Hypothalamus (tissue), 51 donors: ENCODE data around the gene GLIS2.
A peak's percentile ranks its signal among the peaks of the same experiment; 100 is the strongest.

Experiments used
- DNase-seq, 51 donors: peaks; one replicate each; lab custom pipeline; 2025; lab: John Stamatoyannopoulos, UW

The GLIS2 gene

GRCh38 chr16:4365014-4365406 is 49.1 kb downstream of the GLIS2 start:
- DNase-seq = no peak

- no peak for DNase-seq
Observed at GRCh38 chr16:4365615-4366014, 49.7 kb downstream of the GLIS2 start.

- DNase-seq = no peak
Observed at GRCh38 chr16:4366016-4366415, 50.1 kb downstream of the GLIS2 start.

GRCh38 chr16:4367393-4367856 is 51.6 kb downstream of the GLIS2 start:
- no peak for DNase-seq

GRCh38 chr16:4369007-4369733 is 53.3 kb downstream of the GLIS2 start:
- no peak for DNase-seq

DNA sequence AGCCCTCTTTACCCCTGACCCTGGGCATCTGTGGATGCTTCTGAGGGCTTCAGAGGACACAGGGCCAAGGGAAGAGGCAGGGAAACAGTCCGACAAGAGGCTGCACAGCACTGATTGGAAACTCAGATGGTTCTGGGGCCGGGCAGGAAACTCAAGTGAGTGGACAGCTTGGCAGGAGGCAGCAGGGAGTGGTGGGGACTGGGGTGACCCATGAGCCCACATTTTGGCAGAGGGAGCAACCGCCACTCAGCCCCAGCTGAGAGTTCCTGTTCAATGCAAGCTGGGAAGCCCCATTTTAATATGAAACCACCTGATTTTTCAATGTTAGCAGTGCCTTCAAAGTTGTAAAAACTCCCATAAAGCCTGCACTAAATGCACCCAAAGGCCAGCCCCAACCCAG is 54.3 kb downstream of the GLIS2 start:
- no peak for DNase-seq

DNA sequence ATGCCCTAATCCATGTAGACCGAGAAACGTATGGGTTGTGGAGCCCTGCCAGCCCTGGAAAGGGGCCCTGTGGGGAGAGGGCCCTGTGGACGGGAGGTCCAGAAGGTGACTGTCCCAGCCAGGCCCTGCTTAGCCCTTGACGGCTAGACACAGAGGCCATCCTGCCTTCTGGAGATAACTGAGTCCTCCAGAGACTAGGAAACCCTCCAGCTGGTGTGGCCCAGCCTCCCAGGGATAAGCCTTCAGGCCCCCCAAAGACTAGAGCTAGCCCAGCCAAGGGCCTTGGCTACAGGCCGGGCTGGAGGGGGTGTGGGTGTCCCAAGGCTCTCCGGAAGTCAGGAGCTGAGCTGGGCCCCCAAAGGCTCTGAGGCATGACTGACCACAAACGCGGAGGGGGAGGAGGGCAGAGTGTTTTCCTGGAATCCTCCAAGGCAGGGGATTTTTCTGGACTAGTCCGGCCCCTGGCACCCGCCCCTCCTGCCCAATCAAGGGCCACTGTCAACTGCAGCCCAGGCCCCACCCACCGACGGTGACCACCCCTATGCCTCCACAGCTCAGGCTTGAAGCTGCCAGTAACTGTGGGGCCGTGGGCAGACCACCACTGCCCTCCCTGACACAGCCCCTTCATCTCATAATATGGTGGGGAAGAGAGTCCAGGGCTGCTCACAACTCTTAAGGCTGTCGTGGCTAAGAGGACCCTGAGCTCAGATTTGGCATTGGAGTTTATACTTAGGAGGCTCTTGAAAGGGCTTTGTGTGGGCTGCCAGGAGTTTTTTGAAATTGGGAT is 54.9 kb downstream of the GLIS2 start:
- peak in 32 of 51 donors; percentile 6 to 74 (median 28) for DNase-seq

DNA sequence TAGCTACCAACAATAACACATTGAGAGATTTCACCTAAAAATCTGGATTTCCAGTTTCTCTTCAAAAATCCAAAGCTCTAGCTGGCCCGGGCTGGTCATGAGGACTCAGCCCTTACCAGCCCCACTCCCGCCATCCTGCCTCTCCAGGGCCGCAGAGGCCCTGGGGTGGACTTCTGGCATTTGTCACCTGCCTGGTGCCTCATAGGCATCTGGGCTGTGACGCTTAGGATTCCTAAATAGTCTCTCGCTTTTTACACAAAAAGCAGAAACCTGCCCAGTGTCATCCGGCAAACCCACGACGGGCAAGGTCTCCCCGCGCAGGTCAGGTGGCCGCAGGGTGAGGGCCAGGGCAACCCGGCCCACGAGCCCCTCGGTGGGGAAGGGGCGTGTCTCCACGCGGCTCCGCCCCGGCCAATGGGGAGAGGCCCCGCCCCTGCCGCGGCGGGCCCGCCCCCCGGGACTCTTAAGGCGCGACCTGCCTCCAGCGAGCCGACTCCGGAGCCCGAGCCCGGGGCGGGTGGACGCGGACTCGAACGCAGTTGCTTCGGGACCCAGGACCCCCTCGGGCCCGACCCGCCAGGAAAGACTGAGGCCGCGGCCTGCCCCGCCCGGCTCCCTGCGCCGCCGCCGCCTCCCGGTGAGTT is 55.6 kb downstream of the GLIS2 start, which contains the start of gene VASN:
VASN (plus strand) TSS at position 492 of the 644 bp plus-strand sequence. CDS start 9,030 bp downstream, outside the sequence.
- peak in 48 of 51 donors; percentile 15 to 84 (median 64) for DNase-seq

- peak in 3 of 51 donors; percentile 26 to 40 (median 37) for DNase-seq
Observed at GRCh38 chr16:4372001-4372577, 56.2 kb downstream of the GLIS2 start.

- peak in 27 of 51 donors; percentile 7 to 63 (median 29) for DNase-seq
Observed at GRCh38 chr16:4372578-4373355, 56.9 kb downstream of the GLIS2 start.

DNA sequence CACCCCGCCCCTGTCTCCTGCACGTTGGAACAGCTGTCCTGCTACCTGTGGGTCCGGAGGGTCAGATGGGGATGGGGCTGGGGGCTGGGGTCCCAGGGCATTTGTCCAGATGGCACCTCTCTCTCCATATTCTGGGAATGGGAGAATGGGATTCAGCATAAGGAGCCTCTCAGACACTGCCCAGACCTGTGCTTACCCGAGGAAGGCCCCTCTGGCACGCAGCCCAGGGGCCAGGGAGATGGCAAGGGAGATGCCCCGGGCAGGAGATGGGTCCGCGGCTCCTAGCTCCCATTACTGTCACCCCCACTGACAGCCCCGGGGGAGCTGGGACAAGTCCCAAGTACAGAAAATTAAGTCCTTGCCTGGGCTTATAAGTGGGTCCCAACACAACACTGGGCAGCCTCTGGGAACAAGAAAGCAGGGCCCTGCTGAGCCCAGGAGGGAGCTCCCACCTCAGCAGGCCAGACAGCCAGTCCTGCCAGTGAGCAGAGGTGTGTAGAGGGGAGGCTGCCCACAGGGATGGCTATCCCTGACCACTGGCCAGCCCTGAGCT is 57.6 kb downstream of the GLIS2 start:
- peak in 4 of 51 donors; percentile 18 to 52 (median 31) for DNase-seq

DNA sequence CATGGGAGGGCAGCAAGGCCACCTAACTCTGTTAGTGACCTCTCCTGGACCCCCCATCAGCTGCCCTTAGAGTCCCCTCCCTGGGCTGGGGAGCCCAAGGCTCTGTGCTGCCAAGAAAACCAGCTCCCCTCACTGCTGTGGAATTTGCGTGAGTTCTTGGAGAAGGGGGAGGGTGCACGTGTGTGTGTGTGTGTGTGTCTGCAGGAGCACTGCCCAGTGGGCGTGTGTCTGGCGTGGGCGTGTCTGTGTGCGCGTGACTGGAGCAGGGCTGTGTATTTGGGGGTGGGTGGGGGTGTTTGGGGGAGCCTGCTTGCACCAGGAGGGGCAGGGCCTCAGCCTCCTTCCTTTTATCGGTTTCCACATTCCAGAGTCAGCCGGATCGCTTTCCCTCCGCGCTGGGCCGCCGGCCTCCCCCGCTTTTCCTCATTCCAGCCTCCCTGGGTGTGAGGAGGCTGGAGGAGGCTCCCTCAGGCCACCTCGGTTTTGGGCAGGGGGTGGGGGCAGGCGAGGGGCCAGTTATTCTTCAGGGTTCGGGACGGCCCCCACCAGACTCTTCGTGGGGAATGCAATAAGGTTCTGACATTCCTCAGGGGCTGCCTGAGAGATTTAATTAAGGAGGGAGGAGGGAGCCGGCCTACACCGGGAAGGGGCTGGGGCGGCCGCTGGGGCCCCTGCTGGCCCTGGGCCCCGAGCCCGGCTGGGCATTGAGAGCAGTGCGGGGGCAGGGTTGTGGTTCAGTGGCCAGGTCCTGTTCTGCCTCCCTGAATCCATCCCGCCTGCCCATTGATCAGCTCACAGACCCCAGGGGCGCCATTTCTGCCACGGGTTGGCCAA is 58.3 kb downstream of the GLIS2 start:
- DNase-seq = peak in 33 of 51 donors; percentile 10 to 79 (median 46)

DNA sequence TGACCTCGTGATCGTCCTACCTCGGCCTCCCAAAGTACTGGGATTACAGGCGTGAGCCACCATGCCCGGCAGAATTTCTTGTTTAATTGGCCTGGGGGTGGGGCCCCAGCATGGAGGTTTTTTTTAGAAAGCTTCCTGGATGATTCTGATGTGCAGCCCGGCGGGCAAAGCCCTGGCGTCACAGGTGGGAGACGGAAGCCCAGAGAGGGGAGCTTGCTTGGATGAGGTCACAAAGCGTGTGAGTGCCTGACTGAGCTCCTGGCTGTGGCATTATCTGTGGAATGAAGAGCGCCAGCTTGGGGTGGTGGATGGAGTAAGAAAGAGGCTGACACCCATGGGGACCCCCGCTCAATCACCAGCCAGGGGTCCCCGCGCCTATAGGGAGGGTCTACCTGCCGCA is 59.9 kb downstream of the GLIS2 start:
- DNase-seq = no peak

- DNase-seq = peak in 48 of 51 donors; percentile 21 to 90 (median 77)
Observed at GRCh38 chr16:4376126-4376892, 60.4 kb downstream of the GLIS2 start.

GRCh38 chr16:4376893-4377572 is 61.2 kb downstream of the GLIS2 start:
- DNase-seq = no peak

GRCh38 chr16:4377573-4378154 is 61.8 kb downstream of the GLIS2 start:
- peak in 13 of 51 donors; percentile 12 to 45 (median 26) for DNase-seq

DNA sequence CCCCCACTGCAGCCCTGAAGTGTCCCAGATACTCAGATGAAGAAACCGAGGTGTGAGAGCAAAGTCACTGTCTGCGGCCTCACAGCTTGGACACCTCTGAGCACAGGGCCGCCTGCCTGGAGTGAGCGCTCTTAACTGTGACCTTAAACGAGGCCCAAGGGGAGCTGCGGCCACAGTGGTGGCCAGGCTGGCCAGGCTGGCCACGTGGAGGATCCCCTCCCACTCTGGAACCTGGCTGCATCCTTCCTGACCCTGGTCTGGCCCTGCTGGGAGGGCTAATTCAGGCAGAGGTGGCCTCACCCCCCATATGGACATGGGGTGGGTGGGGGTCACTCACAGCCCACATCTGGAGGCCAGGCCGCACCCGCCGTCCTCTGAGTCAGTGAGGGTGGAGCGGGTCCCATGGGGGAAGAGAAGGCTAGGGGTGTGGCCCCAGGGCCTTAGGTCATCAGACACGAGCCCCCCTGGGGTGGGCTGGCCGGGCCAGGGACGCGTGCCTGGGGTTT is 62.3 kb downstream of the GLIS2 start:
- no peak for DNase-seq
